HepG2 (cell line): Measurements from ENCODE around the gene C5orf15. TPM values are rescaled to one million over a fixed set of nuclear protein-coding genes. Genes with fewer than 3 reads are reported as not detected.

ENCODE experiments used
- CAMTA2 ChIP-seq: sonication (generic); formaldehyde crosslinking; IDR thresholded peaks from 2 replicates; pipeline ENCODE4 v1.4.0; 2020; ENCODE audit warnings: mild to moderate bottlenecking, missing genetic modification reagents, borderline replicate concordance
- GFI1 ChIP-seq: sonication (generic); formaldehyde crosslinking; IDR thresholded peaks from 2 replicates; pipeline ENCODE4 v1.5.0; 2020; ENCODE audit warnings: missing genetic modification reagents, mild to moderate bottlenecking, borderline replicate concordance
- HHEX ChIP-seq: IDR thresholded peaks from 2 replicates; pipeline ENCODE4 v1.6.1; 2016; ENCODE audit warnings: control low read depth
- MATR3 ChIP-seq: sonication (generic); formaldehyde crosslinking; IDR thresholded peaks from 2 replicates; pipeline ENCODE4 v1.4.0; 2020; ENCODE audit warnings: missing genetic modification reagents
- SIX1 ChIP-seq: sonication (generic); formaldehyde crosslinking; IDR thresholded peaks from 2 replicates; pipeline ENCODE4 v1.4.0; 2020; ENCODE audit warnings: missing genetic modification reagents, borderline replicate concordance
- ZNF143 ChIP-seq: sonication (generic); formaldehyde crosslinking; IDR thresholded peaks from 2 replicates; pipeline ENCODE4 v1.4.0; 2020; ENCODE audit warnings: missing genetic modification reagents
- ZNF230 ChIP-seq: sonication (generic); formaldehyde crosslinking; IDR thresholded peaks from 2 replicates; pipeline ENCODE4 v1.4.0; 2020; ENCODE audit warnings: mild to moderate bottlenecking, missing genetic modification reagents
- ZNF33B ChIP-seq: sonication (generic); formaldehyde crosslinking; IDR thresholded peaks from 2 replicates; pipeline ENCODE4 v1.5.1; 2020; ENCODE audit warnings: mild to moderate bottlenecking, missing genetic modification reagents
- ZNF709 ChIP-seq: sonication (generic); formaldehyde crosslinking; IDR thresholded peaks from 2 replicates; pipeline ENCODE4 v1.5.0; 2020; ENCODE audit warnings: mild to moderate bottlenecking, missing genetic modification reagents
- polyA plus RNA-seq, 8 experiments: library from polyadenylated mRNA; depleted of rRNA in 3 of 8; stranded (reverse) in 7 of 8; unstranded in 1 of 8; fragments of >200 nt; fragmentation: Illumina TruSeq in 4 of 8; extraction: Trizol in 4 of 8; gene quantifications; 2 replicates each; pipeline versions ENCODE4 v1.2.1 to v1.2.3, GENCODE V29; 2011 to 2016; ENCODE audit warnings: low read depth in 4 of 8, missing spikeins in 1 of 8, mixed read lengths in 1 of 8; ENCODE audit not compliant: insufficient read depth in 1 of 8
- total RNA-seq, 5 experiments: library from RNA; depleted of rRNA; stranded (reverse); fragments of >200 nt; fragmentation: Illumina TruSeq; extraction: Trizol; gene quantifications; 2 replicates each; pipeline ENCODE4 v1.2.3, GENCODE V29; 2016; ENCODE audit warnings: low read depth in 1 of 5
- TF ChIP-seq, protein P1 (sequence below): sonication (generic); formaldehyde crosslinking; conservative IDR thresholded peaks from 2 replicates; pipeline ENCODE4 v1.8.1; 2023; ENCODE audit warnings: missing genetic modification reagents
- TF ChIP-seq, protein P2 (sequence below): sonication (generic); formaldehyde crosslinking; IDR thresholded peaks from 2 replicates; pipeline ENCODE4 v1.5.0; 2020; ENCODE audit warnings: mild to moderate bottlenecking, missing genetic modification reagents, borderline replicate concordance
- TF ChIP-seq, protein P3 (sequence below): sonication (generic); formaldehyde crosslinking; IDR thresholded peaks from 2 replicates; pipeline ENCODE4 v1.5.0; 2020; ENCODE audit warnings: mild to moderate bottlenecking, missing genetic modification reagents
- TF ChIP-seq, protein P4 (sequence below): IDR thresholded peaks from 2 replicates; pipeline ENCODE4 v1.6.1; 2018; ENCODE audit warnings: missing genetic modification reagents, mild to moderate bottlenecking, missing compliant biosample characterization
- TF ChIP-seq, protein P5 (sequence below): sonication (generic); formaldehyde crosslinking; IDR thresholded peaks from 2 replicates; pipeline ENCODE4 v1.5.0; 2020; ENCODE audit warnings: missing genetic modification reagents
- TF ChIP-seq, protein P6 (sequence below): sonication (generic); formaldehyde crosslinking; IDR thresholded peaks from 2 replicates; pipeline ENCODE4 v1.4.0; 2020; ENCODE audit warnings: mild to moderate bottlenecking, missing genetic modification reagents

Gene C5orf15
- total and polyA plus RNA-seq, 2 of the 13 experiments (the other 11 are each of a cell fraction or from before 2014, with no cell fraction given), result 58.5 to 82.7 TPM

DNA sequence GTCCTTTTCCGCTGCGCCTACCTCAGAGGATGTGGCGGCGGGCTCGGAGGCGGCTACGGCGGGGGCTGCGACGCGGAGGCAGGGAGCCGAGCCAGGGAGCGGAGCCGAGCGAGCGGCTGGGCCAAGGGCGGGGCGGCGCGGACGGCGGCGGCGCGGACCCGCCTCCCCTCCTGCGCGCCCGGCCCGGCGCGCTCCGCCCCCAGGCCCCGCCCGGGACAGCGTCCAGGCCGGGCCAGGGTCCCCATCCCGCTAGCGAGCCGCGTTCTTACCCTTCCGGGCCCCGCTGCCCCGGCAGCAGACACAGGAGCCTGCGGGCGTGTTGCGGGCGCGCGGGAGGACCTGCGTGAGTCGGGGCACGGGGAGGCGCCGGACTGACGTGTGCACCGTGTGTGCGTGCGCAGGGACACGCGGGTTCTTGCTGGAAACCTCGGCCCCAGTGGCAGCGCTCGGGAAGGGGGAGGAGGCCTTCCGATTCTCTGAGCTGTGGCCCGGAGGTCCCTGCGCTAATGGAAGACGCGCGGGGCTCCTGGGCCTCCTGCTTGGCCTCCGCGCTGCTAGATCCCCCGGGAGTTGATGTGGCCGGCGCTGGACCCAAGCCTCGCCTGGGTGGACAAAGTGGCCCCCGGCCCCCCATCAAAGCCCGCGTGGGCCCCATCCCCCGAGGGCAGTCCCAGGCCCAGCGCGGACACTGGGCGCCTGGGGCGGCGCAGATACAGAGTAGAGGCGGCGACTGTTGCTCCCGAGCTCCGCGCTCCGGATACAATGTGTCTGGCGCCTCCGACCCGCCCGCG is 36.4 kb upstream of the C5orf15 start, which contains the start of gene VDAC1 (continued):
- TF ChIP-seq, protein P1, sequence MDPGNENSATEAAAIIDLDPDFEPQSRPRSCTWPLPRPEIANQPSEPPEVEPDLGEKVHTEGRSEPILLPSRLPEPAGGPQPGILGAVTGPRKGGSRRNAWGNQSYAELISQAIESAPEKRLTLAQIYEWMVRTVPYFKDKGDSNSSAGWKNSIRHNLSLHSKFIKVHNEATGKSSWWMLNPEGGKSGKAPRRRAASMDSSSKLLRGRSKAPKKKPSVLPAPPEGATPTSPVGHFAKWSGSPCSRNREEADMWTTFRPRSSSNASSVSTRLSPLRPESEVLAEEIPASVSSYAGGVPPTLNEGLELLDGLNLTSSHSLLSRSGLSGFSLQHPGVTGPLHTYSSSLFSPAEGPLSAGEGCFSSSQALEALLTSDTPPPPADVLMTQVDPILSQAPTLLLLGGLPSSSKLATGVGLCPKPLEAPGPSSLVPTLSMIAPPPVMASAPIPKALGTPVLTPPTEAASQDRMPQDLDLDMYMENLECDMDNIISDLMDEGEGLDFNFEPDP (CRISPR knock-in tag), result no peak
- TF ChIP-seq ZNF143 (CRISPR knock-in tag), result no peak
- TF ChIP-seq, protein P2, sequence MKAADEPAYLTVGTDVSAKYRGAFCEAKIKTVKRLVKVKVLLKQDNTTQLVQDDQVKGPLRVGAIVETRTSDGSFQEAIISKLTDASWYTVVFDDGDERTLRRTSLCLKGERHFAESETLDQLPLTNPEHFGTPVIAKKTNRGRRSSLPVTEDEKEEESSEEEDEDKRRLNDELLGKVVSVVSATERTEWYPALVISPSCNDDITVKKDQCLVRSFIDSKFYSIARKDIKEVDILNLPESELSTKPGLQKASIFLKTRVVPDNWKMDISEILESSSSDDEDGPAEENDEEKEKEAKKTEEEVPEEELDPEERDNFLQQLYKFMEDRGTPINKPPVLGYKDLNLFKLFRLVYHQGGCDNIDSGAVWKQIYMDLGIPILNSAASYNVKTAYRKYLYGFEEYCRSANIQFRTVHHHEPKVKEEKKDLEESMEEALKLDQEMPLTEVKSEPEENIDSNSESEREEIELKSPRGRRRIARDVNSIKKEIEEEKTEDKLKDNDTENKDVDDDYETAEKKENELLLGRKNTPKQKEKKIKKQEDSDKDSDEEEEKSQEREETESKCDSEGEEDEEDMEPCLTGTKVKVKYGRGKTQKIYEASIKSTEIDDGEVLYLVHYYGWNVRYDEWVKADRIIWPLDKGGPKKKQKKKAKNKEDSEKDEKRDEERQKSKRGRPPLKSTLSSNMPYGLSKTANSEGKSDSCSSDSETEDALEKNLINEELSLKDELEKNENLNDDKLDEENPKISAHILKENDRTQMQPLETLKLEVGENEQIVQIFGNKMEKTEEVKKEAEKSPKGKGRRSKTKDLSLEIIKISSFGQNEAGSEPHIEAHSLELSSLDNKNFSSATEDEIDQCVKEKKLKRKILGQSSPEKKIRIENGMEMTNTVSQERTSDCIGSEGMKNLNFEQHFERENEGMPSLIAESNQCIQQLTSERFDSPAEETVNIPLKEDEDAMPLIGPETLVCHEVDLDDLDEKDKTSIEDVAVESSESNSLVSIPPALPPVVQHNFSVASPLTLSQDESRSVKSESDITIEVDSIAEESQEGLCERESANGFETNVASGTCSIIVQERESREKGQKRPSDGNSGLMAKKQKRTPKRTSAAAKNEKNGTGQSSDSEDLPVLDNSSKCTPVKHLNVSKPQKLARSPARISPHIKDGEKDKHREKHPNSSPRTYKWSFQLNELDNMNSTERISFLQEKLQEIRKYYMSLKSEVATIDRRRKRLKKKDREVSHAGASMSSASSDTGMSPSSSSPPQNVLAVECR (CRISPR knock-in tag), result peak; percentile 72
- no peak; the same call in 1 of the 2 replicates for TF ChIP-seq ZNF33B (CRISPR knock-in tag)
- no peak for TF ChIP-seq SIX1 (CRISPR knock-in tag)
- TF ChIP-seq, protein P3, sequence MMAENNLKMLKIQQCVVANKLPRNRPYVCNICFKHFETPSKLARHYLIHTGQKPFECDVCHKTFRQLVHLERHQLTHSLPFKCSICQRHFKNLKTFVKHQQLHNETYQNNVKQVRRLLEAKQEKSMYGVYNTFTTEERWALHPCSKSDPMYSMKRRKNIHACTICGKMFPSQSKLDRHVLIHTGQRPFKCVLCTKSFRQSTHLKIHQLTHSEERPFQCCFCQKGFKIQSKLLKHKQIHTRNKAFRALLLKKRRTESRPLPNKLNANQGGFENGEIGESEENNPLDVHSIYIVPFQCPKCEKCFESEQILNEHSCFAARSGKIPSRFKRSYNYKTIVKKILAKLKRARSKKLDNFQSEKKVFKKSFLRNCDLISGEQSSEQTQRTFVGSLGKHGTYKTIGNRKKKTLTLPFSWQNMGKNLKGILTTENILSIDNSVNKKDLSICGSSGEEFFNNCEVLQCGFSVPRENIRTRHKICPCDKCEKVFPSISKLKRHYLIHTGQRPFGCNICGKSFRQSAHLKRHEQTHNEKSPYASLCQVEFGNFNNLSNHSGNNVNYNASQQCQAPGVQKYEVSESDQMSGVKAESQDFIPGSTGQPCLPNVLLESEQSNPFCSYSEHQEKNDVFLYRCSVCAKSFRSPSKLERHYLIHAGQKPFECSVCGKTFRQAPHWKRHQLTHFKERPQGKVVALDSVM (CRISPR knock-in tag), result peak; percentile 64; the same call in 1 of the 2 replicates
- TF ChIP-seq GFI1, result 0 out of 2 replicates have a peak, but pooled peaks have one; percentile 62
- TF ChIP-seq ZNF230 (CRISPR knock-in tag), result no peak
- TF ChIP-seq ZNF709 (CRISPR knock-in tag), result peak; percentile 78
- no peak for TF ChIP-seq MATR3
- TF ChIP-seq, protein P4, sequence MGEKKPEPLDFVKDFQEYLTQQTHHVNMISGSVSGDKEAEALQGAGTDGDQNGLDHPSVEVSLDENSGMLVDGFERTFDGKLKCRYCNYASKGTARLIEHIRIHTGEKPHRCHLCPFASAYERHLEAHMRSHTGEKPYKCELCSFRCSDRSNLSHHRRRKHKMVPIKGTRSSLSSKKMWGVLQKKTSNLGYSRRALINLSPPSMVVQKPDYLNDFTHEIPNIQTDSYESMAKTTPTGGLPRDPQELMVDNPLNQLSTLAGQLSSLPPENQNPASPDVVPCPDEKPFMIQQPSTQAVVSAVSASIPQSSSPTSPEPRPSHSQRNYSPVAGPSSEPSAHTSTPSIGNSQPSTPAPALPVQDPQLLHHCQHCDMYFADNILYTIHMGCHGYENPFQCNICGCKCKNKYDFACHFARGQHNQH (CRISPR knock-in tag), result peak; percentile 85
- TF ChIP-seq, protein P5, sequence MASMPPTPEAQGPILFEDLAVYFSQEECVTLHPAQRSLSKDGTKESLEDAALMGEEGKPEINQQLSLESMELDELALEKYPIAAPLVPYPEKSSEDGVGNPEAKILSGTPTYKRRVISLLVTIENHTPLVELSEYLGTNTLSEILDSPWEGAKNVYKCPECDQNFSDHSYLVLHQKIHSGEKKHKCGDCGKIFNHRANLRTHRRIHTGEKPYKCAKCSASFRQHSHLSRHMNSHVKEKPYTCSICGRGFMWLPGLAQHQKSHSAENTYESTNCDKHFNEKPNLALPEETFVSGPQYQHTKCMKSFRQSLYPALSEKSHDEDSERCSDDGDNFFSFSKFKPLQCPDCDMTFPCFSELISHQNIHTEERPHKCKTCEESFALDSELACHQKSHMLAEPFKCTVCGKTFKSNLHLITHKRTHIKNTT (CRISPR knock-in tag), result no peak
- TF ChIP-seq, protein P6, sequence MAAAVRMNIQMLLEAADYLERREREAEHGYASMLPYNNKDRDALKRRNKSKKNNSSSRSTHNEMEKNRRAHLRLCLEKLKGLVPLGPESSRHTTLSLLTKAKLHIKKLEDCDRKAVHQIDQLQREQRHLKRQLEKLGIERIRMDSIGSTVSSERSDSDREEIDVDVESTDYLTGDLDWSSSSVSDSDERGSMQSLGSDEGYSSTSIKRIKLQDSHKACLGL (CRISPR knock-in tag), result peak; percentile 86; the same call in 1 of the 2 replicates
- no peak; the same call in 1 of the 2 replicates for TF ChIP-seq CAMTA2 (CRISPR knock-in tag)
- TF ChIP-seq HHEX (CRISPR knock-in tag), result 0 out of 2 replicates have a peak, but pooled peaks have one; percentile 27
